ENCODE results near the gene INTU.

DNA sequence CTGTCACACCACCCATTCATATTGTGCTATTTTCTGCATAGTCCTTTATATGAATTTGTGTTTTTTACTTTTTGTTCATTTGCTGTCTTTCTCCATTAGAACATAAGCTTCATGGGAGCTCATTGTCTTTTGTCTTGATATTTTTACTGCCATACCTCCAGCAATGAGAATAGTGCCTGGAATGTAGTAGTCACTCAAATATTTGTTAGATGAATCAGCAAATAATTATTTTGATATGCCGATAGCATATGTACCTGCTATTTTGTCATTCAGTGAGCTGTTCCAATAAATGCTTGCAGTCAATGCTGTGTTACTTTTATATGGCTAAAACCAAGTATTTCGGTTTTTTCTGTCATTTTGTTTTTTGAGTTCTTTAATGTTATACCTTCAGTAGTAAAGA, 53.9 kb downstream of the INTU start:
- no peak for TF ChIP-seq FOSB (CRISPR knock-in tag; IDR thresholded peaks at IDR 0.05)
- no peak for TF ChIP-seq POLR2A (IDR thresholded peaks at IDR 0.05; ENCODE audit: low read length)
- no peak for TF ChIP-seq NFE2L2 (conservative IDR thresholded peaks at IDR 0.05; ENCODE audit: low read length)
- TF ChIP-seq, protein P1, sequence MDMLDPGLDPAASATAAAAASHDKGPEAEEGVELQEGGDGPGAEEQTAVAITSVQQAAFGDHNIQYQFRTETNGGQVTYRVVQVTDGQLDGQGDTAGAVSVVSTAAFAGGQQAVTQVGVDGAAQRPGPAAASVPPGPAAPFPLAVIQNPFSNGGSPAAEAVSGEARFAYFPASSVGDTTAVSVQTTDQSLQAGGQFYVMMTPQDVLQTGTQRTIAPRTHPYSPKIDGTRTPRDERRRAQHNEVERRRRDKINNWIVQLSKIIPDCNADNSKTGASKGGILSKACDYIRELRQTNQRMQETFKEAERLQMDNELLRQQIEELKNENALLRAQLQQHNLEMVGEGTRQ (IDR thresholded peaks at IDR 0.05) = no peak
- TF ChIP-seq, protein P2, sequence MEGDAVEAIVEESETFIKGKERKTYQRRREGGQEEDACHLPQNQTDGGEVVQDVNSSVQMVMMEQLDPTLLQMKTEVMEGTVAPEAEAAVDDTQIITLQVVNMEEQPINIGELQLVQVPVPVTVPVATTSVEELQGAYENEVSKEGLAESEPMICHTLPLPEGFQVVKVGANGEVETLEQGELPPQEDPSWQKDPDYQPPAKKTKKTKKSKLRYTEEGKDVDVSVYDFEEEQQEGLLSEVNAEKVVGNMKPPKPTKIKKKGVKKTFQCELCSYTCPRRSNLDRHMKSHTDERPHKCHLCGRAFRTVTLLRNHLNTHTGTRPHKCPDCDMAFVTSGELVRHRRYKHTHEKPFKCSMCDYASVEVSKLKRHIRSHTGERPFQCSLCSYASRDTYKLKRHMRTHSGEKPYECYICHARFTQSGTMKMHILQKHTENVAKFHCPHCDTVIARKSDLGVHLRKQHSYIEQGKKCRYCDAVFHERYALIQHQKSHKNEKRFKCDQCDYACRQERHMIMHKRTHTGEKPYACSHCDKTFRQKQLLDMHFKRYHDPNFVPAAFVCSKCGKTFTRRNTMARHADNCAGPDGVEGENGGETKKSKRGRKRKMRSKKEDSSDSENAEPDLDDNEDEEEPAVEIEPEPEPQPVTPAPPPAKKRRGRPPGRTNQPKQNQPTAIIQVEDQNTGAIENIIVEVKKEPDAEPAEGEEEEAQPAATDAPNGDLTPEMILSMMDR (IDR thresholded peaks at IDR 0.05) = no peak
